Panc1 (cell line): ENCODE measurements around the gene PBX2.

Experiments
- CTCF ChIP-seq: fragments of 450-650 bp; IDR thresholded peaks from 2 replicates; pipeline ENCODE4 v1.5.1; 2017; ENCODE audit warnings: mild to moderate bottlenecking
- POLR2AphosphoS5 ChIP-seq: IDR thresholded peaks from 2 replicates; pipeline ENCODE4 v1.6.1; 2012; ENCODE audit warnings: mild to moderate bottlenecking, low read depth, low read length, moderate library complexity
- REST ChIP-seq, 2 experiments: IDR thresholded peaks; 2 replicates each; pipeline ENCODE4 v1.6.1; 2011 to 2012; ENCODE audit warnings: low read depth in 2 of 2, control low read depth in 1 of 2, low read length in 1 of 2, mild to moderate bottlenecking in 1 of 2, moderate library complexity in 1 of 2; ENCODE audit not compliant: insufficient read depth in 1 of 2

GRCh38 chr6:32183483-32184083 is 6.4 kb downstream of the PBX2 start:
- TF ChIP-seq CTCF (no peak), REST (IDR thresholded peaks at IDR 0.05; ENCODE audit: insufficient read depth in 1 of 2, low read depth in 2 of 2, low read length in 1 of 2) (no peak), POLR2AphosphoS5 (no peak)
